PC-9 (cell line): Measurements from ENCODE around the gene ZDHHC11.

Experiments used
- CTCF ChIP-seq: fragments of 200-600 bp; sonication (generic); conservative IDR thresholded peaks from 2 replicates; pipeline ENCODE4 v1.6.1; 2017; ENCODE audit warnings: mixed run types, antibody characterized with exemption, mild to moderate bottlenecking, moderate library complexity
- EZH2 ChIP-seq: fragments of 200-600 bp; sonication (generic); IDR thresholded peaks from 2 replicates; pipeline ENCODE4 v1.8.0; 2017; ENCODE audit warnings: antibody characterized with exemption, low read depth

- TF ChIP-seq CTCF, result no peak
- no peak for TF ChIP-seq EZH2
These were observed 30.2 kb upstream of the ZDHHC11 start for GRCh38 chr5:880816-881550.
